ENCODE results near the gene CFAP65. TPM values are rescaled to one million over a fixed set of nuclear protein-coding genes. Genes with fewer than 3 reads are reported as not detected.

CFAP65 gene
- total RNA-seq, 4 donors from 2014 or later = not detected

GRCh38 chr2:219037783-219038499, 3.4 kb downstream of the CFAP65 start:
- Histone ChIP-seq H3K9me3 (no peaks in the 10 kb centered on the region), H3K4me3 (no peak overlapping the region), H3K27ac (replicated peaks in 1 of 4) (no peak overlapping the region), H3K36me3 (no peaks in the 10 kb centered on the region), H3K4me1 (peaks cover 0 to 5% (median 5%) of the 10 kb centered on the region in 4 donors), H3K27me3 (peaks cover 0 to 76% (median 7%) of the 10 kb centered on the region in 4 donors)
- intact Hi-C loops (cut with DNase I) = no loop called here
- no peak for DNase-seq (ENCODE audit: extremely low spot score)
- WGBS = 59% methylated on average over 8 of the region's 8 CpGs
- TF ChIP-seq POLR2AphosphoS5 (IDR thresholded peaks at IDR 0.05) (no peak), POLR2A (IDR thresholded peaks at IDR 0.05; ENCODE audit: low read depth) (no peak), CTCF (IDR thresholded peaks at IDR 0.05) (no peak), EP300 (IDR thresholded peaks at IDR 0.05) (no peak)

GRCh38 chr2:219035942-219036341, 5.4 kb downstream of the CFAP65 start:
- H3K27me3 ChIP-seq = peaks cover 0 to 76% (median 2%) of the 10 kb centered on the region in 4 donors
- WGBS = 62% methylated on average over 2 of the region's 2 CpGs

GRCh38 chr2:219034823-219035222, 6.5 kb downstream of the CFAP65 start:
- DNase-seq (ENCODE audit: extremely low spot score) = no peak
- TF ChIP-seq CTCF (IDR thresholded peaks at IDR 0.05) = no peak
- no peak for TF ChIP-seq POLR2AphosphoS5 (IDR thresholded peaks at IDR 0.05)
- no peak for TF ChIP-seq POLR2A (IDR thresholded peaks at IDR 0.05; ENCODE audit: low read depth)
- no peak for TF ChIP-seq EP300 (IDR thresholded peaks at IDR 0.05)
- Histone ChIP-seq H3K4me1 (no peaks in the 10 kb centered on the region), H3K4me3 (no peak overlapping the region), H3K9me3 (no peaks in the 10 kb centered on the region), H3K27me3 (peaks cover 0 to 76% (median 9%) of the 10 kb centered on the region in 4 donors), H3K36me3 (no peaks in the 10 kb centered on the region), H3K27ac (replicated peaks in 1 of 4) (no peak overlapping the region)
- intact Hi-C loops (cut with DNase I) = no loop called here
- WGBS = 67% methylated on average over 6 of the region's 6 CpGs

More at GRCh38 chr2:219035942-219036341, 5.4 kb downstream of the CFAP65 start:
- Histone ChIP-seq H3K4me3 (no peak overlapping the region), H3K4me1 (no peaks in the 10 kb centered on the region), H3K27ac (replicated peaks in 1 of 4) (no peak overlapping the region), H3K9me3 (no peaks in the 10 kb centered on the region), H3K36me3 (no peaks in the 10 kb centered on the region)
- DNase-seq (ENCODE audit: extremely low spot score) = no peak
- no peak for TF ChIP-seq CTCF (IDR thresholded peaks at IDR 0.05)
- intact Hi-C loops (cut with DNase I) = no loop called here

GRCh38 chr2:219032051-219032745, 9.1 kb downstream of the CFAP65 start:
- H3K36me3 ChIP-seq = no peaks in the 10 kb centered on the region
- no peak overlapping the region for H3K27ac ChIP-seq (replicated peaks in 1 of 4)
- H3K4me1 ChIP-seq = no peaks in the 10 kb centered on the region
- TF ChIP-seq EP300 (IDR thresholded peaks at IDR 0.05) (no peak), POLR2A (IDR thresholded peaks at IDR 0.05; ENCODE audit: low read depth) (no peak), POLR2AphosphoS5 (IDR thresholded peaks at IDR 0.05) (no peak), CTCF (IDR thresholded peaks at IDR 0.05) (no peak)
- H3K4me3 ChIP-seq = no peak overlapping the region
- intact Hi-C loops (cut with DNase I) = no loop called here
- no peak for DNase-seq (ENCODE audit: extremely low spot score)
- WGBS = 75% methylated on average over 17 of the region's 23 CpGs
- peaks cover 0 to 73% (median 9%) of the 10 kb centered on the region in 4 donors for H3K27me3 ChIP-seq
- H3K9me3 ChIP-seq = no peaks in the 10 kb centered on the region
